Panc1 (cell line): ENCODE results near the gene SLC25A27. TPM values are rescaled to one million over a fixed set of nuclear protein-coding genes. Genes with fewer than 3 reads are reported as not detected.

Experiments
- ATAC-seq: fragments of 200-7000 bp; cut with Tn5 transposase; 2 replicates; pipeline ENCODE4 v1.9.1; 2020; ENCODE audit warnings: mild to moderate bottlenecking, moderate library complexity
- BruUV-seq: library from RNA; stranded (reverse); fragments of 400-500 nt; replicated peaks from 2 replicates; lab custom pipeline; 2021; lab: Mats Ljungman, UMichigan
- CTCF ChIA-PET: fragments of 300-600 bp; sonication (Branson Sonifier 250); formaldehyde crosslinking; loops from one replicate; lab custom pipeline; 2022; ENCODE audit warnings: antibody characterized with exemption; lab: Charles Lee
- POLR2A ChIA-PET: fragments of 300-600 bp; sonication (Branson Sonifier 250); formaldehyde crosslinking; loops from one replicate; lab custom pipeline; 2022; ENCODE audit warnings: antibody characterized with exemption; lab: Charles Lee
- DNase-seq: peaks from one replicate; pipeline ENCODE4 v3.0.0-alpha.2; 2010; ENCODE audit warnings: low read depth, low spot score
- H3K27ac ChIP-seq: 2 replicates; pipeline ENCODE4 v1.5.1; 2011; ENCODE audit warnings: mild to moderate bottlenecking, low read length, inconsistent platforms
- H3K27me3 ChIP-seq: fragments of 200-500 bp; sonication (Bioruptor generic); 2 replicates; pipeline ENCODE4 v1.6.0; 2014; ENCODE audit warnings: low read length, inconsistent platforms; ENCODE audit not compliant: control insufficient read depth, insufficient read depth
- H3K36me3 ChIP-seq: fragments of 200-500 bp; sonication (Bioruptor generic); 2 replicates; pipeline ENCODE4 v1.5.1; 2014; ENCODE audit warnings: inconsistent platforms, mild to moderate bottlenecking, low read length, moderate library complexity; ENCODE audit not compliant: control insufficient read depth, insufficient read depth
- H3K4me1 ChIP-seq: 2 replicates; pipeline ENCODE4 v1.5.1; 2011; ENCODE audit warnings: inconsistent platforms, mild to moderate bottlenecking, low read length, moderate library complexity; ENCODE audit not compliant: control insufficient read depth, insufficient read depth
- H3K4me3 ChIP-seq, 2 experiments: 2 replicates each; pipeline ENCODE4 v1.5.1; 2011 to 2012; ENCODE audit warnings: low read depth in 2 of 2, low read length in 2 of 2, mild to moderate bottlenecking in 2 of 2, inconsistent platforms in 1 of 2, moderate library complexity in 1 of 2
- H3K9me3 ChIP-seq: fragments of 200-500 bp; sonication (Bioruptor generic); 2 replicates; pipeline ENCODE4 v1.5.1; 2014; ENCODE audit warnings: low read depth, mild to moderate bottlenecking, inconsistent platforms, low read length, moderate library complexity; ENCODE audit not compliant: control insufficient read depth, insufficient read depth
- POLR2AphosphoS5 ChIP-seq: IDR thresholded peaks from 2 replicates; pipeline ENCODE4 v1.6.1; 2012; ENCODE audit warnings: mild to moderate bottlenecking, low read depth, low read length, moderate library complexity
- REST ChIP-seq, 2 experiments: IDR thresholded peaks; 2 replicates each; pipeline ENCODE4 v1.6.1; 2011 to 2012; ENCODE audit warnings: low read depth in 2 of 2, control low read depth in 1 of 2, low read length in 1 of 2, mild to moderate bottlenecking in 1 of 2, moderate library complexity in 1 of 2; ENCODE audit not compliant: insufficient read depth in 1 of 2
- SIN3A ChIP-seq: IDR thresholded peaks from 2 replicates; pipeline ENCODE4 v1.6.1; 2012; ENCODE audit warnings: low read depth, mild to moderate bottlenecking, low read length, moderate library complexity, borderline replicate concordance; ENCODE audit not compliant: insufficient read depth
- TCF7L2 ChIP-seq: IDR thresholded peaks from 2 replicates; pipeline ENCODE4 v1.6.1; 2011; ENCODE audit warnings: mild to moderate bottlenecking, low read depth, low read length, inconsistent platforms
- in situ Hi-C: cut with HindIII; loops from 2 replicates; pipeline ENCODE4 v1.10.0; 2016; ENCODE audit warnings: low sequenced_read_pairs, low pct_unique_long_range_greater_than_20kb
- intact Hi-C: fragments of 100-400 bp; cut with micrococcal nuclease; formaldehyde crosslinking; loops from one replicate; pipeline ENCODE4 v1.10.0; 2022; ENCODE audit not compliant: unreplicated experiment
- total RNA-seq: library from RNA; stranded (reverse); gene quantifications from one replicate; pipeline ENCODE4 v1.2.1, GENCODE V29; 2021; ENCODE audit not compliant: unreplicated experiment
- TF ChIP-seq, protein P1 (sequence below): fragments of 450-650 bp; IDR thresholded peaks from 2 replicates; pipeline ENCODE4 v1.5.1; 2017; ENCODE audit warnings: mild to moderate bottlenecking

Gene SLC25A27
- total RNA-seq, 1 experiment from 2014 or later, result 0.77 TPM

GRCh38 chr6:46648869-46649492, 3.8 kb upstream of the SLC25A27 start:
- no peak for DNase-seq
- H3K4me1 ChIP-seq, result peaks cover 9% of the 10 kb centered on the region

GRCh38 chr6:46651006-46651405, 1.8 kb upstream of the SLC25A27 start:
- DNase-seq (no peak), ATAC-seq (no peak)
- Histone ChIP-seq H3K27ac (no peak overlapping the region), H3K4me1 (peaks cover 9% of the 10 kb centered on the region), H3K9me3 (no peaks in the 10 kb centered on the region), H3K4me3 (peak overlapping the region in 1 of 2 experiments; percentile 3; a peak in 1 of 4 replicates), H3K27me3 (peaks cover 24% of the 10 kb centered on the region), H3K36me3 (no peaks in the 10 kb centered on the region)
- BruUV-seq, result no TSS peak
- TF ChIP-seq TCF7L2, result no peak
- TF ChIP-seq POLR2AphosphoS5, result no peak
- TF ChIP-seq SIN3A, result no peak
- TF ChIP-seq, protein P1, sequence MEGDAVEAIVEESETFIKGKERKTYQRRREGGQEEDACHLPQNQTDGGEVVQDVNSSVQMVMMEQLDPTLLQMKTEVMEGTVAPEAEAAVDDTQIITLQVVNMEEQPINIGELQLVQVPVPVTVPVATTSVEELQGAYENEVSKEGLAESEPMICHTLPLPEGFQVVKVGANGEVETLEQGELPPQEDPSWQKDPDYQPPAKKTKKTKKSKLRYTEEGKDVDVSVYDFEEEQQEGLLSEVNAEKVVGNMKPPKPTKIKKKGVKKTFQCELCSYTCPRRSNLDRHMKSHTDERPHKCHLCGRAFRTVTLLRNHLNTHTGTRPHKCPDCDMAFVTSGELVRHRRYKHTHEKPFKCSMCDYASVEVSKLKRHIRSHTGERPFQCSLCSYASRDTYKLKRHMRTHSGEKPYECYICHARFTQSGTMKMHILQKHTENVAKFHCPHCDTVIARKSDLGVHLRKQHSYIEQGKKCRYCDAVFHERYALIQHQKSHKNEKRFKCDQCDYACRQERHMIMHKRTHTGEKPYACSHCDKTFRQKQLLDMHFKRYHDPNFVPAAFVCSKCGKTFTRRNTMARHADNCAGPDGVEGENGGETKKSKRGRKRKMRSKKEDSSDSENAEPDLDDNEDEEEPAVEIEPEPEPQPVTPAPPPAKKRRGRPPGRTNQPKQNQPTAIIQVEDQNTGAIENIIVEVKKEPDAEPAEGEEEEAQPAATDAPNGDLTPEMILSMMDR, result no peak
- TF ChIP-seq REST (IDR thresholded peaks at IDR 0.05; ENCODE audit: insufficient read depth in 1 of 2, low read depth in 2 of 2, low read length in 1 of 2), result no peak
- ChIA-PET POLR2A (no interaction called here), CTCF (no interaction called here)
- intact Hi-C loops, result no loop called here
- in situ Hi-C loops, result no loop called here

More at GRCh38 chr6:46648869-46649492, 3.8 kb upstream of the SLC25A27 start:
- ChIA-PET CTCF (no interaction called here), POLR2A (no interaction called here)
- no peak for TF ChIP-seq SIN3A
- TF ChIP-seq POLR2AphosphoS5, result no peak
- TF ChIP-seq TCF7L2, result no peak
- no peak for TF ChIP-seq REST (IDR thresholded peaks at IDR 0.05; ENCODE audit: insufficient read depth in 1 of 2, low read depth in 2 of 2, low read length in 1 of 2)
- TF ChIP-seq, protein P1, result no peak
- no TSS peak for BruUV-seq
- Histone ChIP-seq H3K9me3 (no peaks in the 10 kb centered on the region; the same call in 1 of the 2 replicates), H3K4me3 (no peak overlapping the region), H3K27ac (no peak overlapping the region), H3K27me3 (peaks cover 12% of the 10 kb centered on the region), H3K36me3 (no peaks in the 10 kb centered on the region)
- no peak for ATAC-seq
- intact Hi-C loops, result no loop called here
- in situ Hi-C loops, result no loop called here
